Measurements from ENCODE around the gene SLC35C1.

GRCh38 chr11:45803971-45804760 lies 783 bp upstream of the SLC35C1 start:
- TF ChIP-seq YY1 (IDR thresholded peaks at IDR 0.05; ENCODE audit: insufficient read depth, insufficient read length), result no peak
- no peak for TF ChIP-seq SUZ12 (IDR thresholded peaks at IDR 0.05; ENCODE audit: extremely low read depth, insufficient read depth, insufficient read length)

Data from NT2/D1 (cell line).